GM18858 (cell line): ENCODE data around the gene ITIH3.

Experiments
- ATAC-seq: cut with Tn5 transposase; IDR thresholded peaks from one replicate; pipeline ENCODE4 v1.9.1; 2021; ENCODE audit not compliant: unreplicated experiment

Gene ITIH3

GRCh38 chr3:52824037-52824436 lies 29.4 kb downstream of the ITIH3 start:
- no peak for ATAC-seq

GRCh38 chr3:52827441-52827840 lies 32.8 kb downstream of the ITIH3 start:
- no peak for ATAC-seq

- no peak for ATAC-seq
Observed at GRCh38 chr3:52827866-52828376, 33.3 kb downstream of the ITIH3 start.

GRCh38 chr3:52829482-52829881 lies 34.9 kb downstream of the ITIH3 start:
- ATAC-seq: no peak

- no peak for ATAC-seq
Observed at GRCh38 chr3:52829906-52830463, 35.4 kb downstream of the ITIH3 start.

GRCh38 chr3:52830535-52831258 lies 36.1 kb downstream of the ITIH3 start, which contains the start of gene ITIH4:
Gene ITIH4, minus strand, starts transcription at chr3:52830672. Its CDS starts 30 bp downstream, at chr3:52830642.
- ATAC-seq: no peak

GRCh38 chr3:52831500-52832301 lies 37.1 kb downstream of the ITIH3 start:
- no peak for ATAC-seq

GRCh38 chr3:52833202-52833601 lies 38.6 kb downstream of the ITIH3 start:
- no peak for ATAC-seq

- ATAC-seq: no peak
Observed at GRCh38 chr3:52834871-52835501, 40.4 kb downstream of the ITIH3 start, which contains the start of gene MUSTN1. Gene MUSTN1, minus strand, starts transcription at chr3:52835019. Its CDS starts 71 bp downstream, at chr3:52834948.

GRCh38 chr3:52835766-52836470 lies 41.3 kb downstream of the ITIH3 start:
- no peak for ATAC-seq

- ATAC-seq: no peak
Observed at GRCh38 chr3:52836471-52836845, 41.9 kb downstream of the ITIH3 start.

GRCh38 chr3:52836986-52837385 lies 42.4 kb downstream of the ITIH3 start:
- no peak for ATAC-seq

- ATAC-seq: no peak
Observed at GRCh38 chr3:52838561-52839267, 44.1 kb downstream of the ITIH3 start.

GRCh38 chr3:52839268-52839575 lies 44.6 kb downstream of the ITIH3 start:
- ATAC-seq: no peak

- no peak for ATAC-seq
Observed at GRCh38 chr3:52839892-52840545, 45.4 kb downstream of the ITIH3 start.

GRCh38 chr3:52841211-52841980 lies 46.8 kb downstream of the ITIH3 start:
- ATAC-seq: no peak

- no peak for ATAC-seq
Observed at GRCh38 chr3:52841981-52842340, 47.4 kb downstream of the ITIH3 start.

GRCh38 chr3:52842424-52842823 lies 47.8 kb downstream of the ITIH3 start:
- no peak for ATAC-seq
